ENCODE measurements around the gene RNPEPL1.
"Not testable (repeated sequence)": the region's sequence is repeated elsewhere in the genome, so short reads cannot be mapped to it uniquely, and the experiment has no call there.

RNPEPL1 gene

GRCh38 chr2:240604939-240605716 is 36.8 kb downstream of the RNPEPL1 start:
- DNase-seq: no peak

- DNase-seq: no peak
Measured at GRCh38 chr2:240605867-240606743, 37.8 kb downstream of the RNPEPL1 start.

- no peak for DNase-seq
Measured at GRCh38 chr2:240611601-240612210, 43.4 kb downstream of the RNPEPL1 start.

- no peak for DNase-seq
Measured at GRCh38 chr2:240613781-240614180, 45.5 kb downstream of the RNPEPL1 start.

GRCh38 chr2:240614391-240614790 is 46.1 kb downstream of the RNPEPL1 start:
- no peak for DNase-seq

GRCh38 chr2:240615396-240615795 is 47.1 kb downstream of the RNPEPL1 start:
- DNase-seq: no peak

- DNase-seq: no peak
Measured at GRCh38 chr2:240615820-240616547, 47.7 kb downstream of the RNPEPL1 start.

- not testable (repeated sequence) for DNase-seq
Measured at GRCh38 chr2:240616860-240617666, 48.8 kb downstream of the RNPEPL1 start.

- no peak for DNase-seq
Measured at GRCh38 chr2:240618776-240619175, 50.5 kb downstream of the RNPEPL1 start.

- DNase-seq: no peak
Measured at GRCh38 chr2:240619506-240620148, 51.3 kb downstream of the RNPEPL1 start.

GRCh38 chr2:240620149-240620731 is 52.0 kb downstream of the RNPEPL1 start:
- DNase-seq: no peak

GRCh38 chr2:240620859-240621258 is 52.6 kb downstream of the RNPEPL1 start:
- DNase-seq: no peak

GRCh38 chr2:240622060-240622411 is 53.8 kb downstream of the RNPEPL1 start:
- DNase-seq: no peak

- DNase-seq: peak; percentile 35
Measured at GRCh38 chr2:240622531-240623235, 54.4 kb downstream of the RNPEPL1 start.

GRCh38 chr2:240623531-240624010 is 55.3 kb downstream of the RNPEPL1 start:
- DNase-seq: no peak

- DNase-seq: no peak
Measured at GRCh38 chr2:240624011-240624949, 56.0 kb downstream of the RNPEPL1 start.

GRCh38 chr2:240624950-240625621 is 56.8 kb downstream of the RNPEPL1 start, which contains the start of gene GPR35:
GPR35 (plus strand) TSS chr2:240625480; CDS start chr2:240629953, 4,473 bp downstream.
- peak; percentile 89 for DNase-seq
